Heart right ventricle (tissue), 16 donors: ENCODE measurements around the gene LRFN3. TPM values are rescaled to one million over a fixed set of nuclear protein-coding genes. Genes with fewer than 3 reads are reported as not detected.

Experiments used
- ATAC-seq, 8 donors: fragments of 200-7000 bp; cut with Tn5 transposase; one replicate each; pipeline ENCODE4 v1.9.1; 2020; ENCODE audit warnings: mild to moderate bottlenecking in 8 of 8, moderate library complexity in 8 of 8, moderate number of reproducible peaks in 1 of 8
- DNase-seq, 2 donors: peaks; one replicate each; pipeline ENCODE4 v3.0.0-alpha.2; 2020
- H3K27ac ChIP-seq, 10 donors: fragments of 200-600 bp; sonication (generic) in 2 of 10; one replicate each; pipeline versions ENCODE4 v1.5.0 to v1.8.0; 2020 to 2022; ENCODE audit warnings: mild to moderate bottlenecking in 3 of 10
- H3K27me3 ChIP-seq, 7 donors: fragments of 200-600 bp; one replicate each; pipeline ENCODE4 v1.8.0; 2021 to 2022; ENCODE audit warnings: mild to moderate bottlenecking in 2 of 7
- H3K36me3 ChIP-seq, 9 donors: fragments of 200-600 bp; sonication (generic) in 1 of 9; one replicate each; pipeline versions ENCODE4 v1.5.0 to v1.8.0; 2020 to 2022; ENCODE audit warnings: mild to moderate bottlenecking in 2 of 9
- H3K4me1 ChIP-seq, 9 donors: fragments of 200-600 bp; sonication (generic) in 1 of 9; one replicate each; pipeline versions ENCODE4 v1.5.0 to v1.8.0; 2020 to 2022; ENCODE audit warnings: mild to moderate bottlenecking in 4 of 9
- H3K4me3 ChIP-seq, 10 donors: fragments of 200-600 bp; sonication (generic) in 2 of 10; one replicate each; pipeline versions ENCODE4 v1.5.0 to v1.8.0; 2020 to 2022; ENCODE audit warnings: mild to moderate bottlenecking in 7 of 10, moderate library complexity in 2 of 10
- H3K9me3 ChIP-seq, 11 donors: fragments of 200-600 bp in 10 of 11; sonication (generic) in 2 of 11; one replicate each; pipeline versions ENCODE4 v1.5.0 to v1.8.0; 2013 to 2022; ENCODE audit warnings: mild to moderate bottlenecking in 2 of 11, control low read depth in 1 of 11, moderate library complexity in 1 of 11
- CTCF ChIP-seq, 9 donors: fragments of 200-600 bp; sonication (generic) in 2 of 9; IDR thresholded peaks; one replicate each; pipeline versions ENCODE4 v1.5.0 to v1.8.0; 2021 to 2022; ENCODE audit warnings: antibody characterized with exemption in 9 of 9, mild to moderate bottlenecking in 5 of 9, moderate library complexity in 1 of 9
- WGBS, 2 donors: extraction: QIAGEN DNeasy Blood & Tissue Kit; methylation state at CpG; one replicate each; pipeline ENCODE4 v1.1.7; 2013; ENCODE audit warnings: inconsistent platforms in 1 of 2; 5-methylcytosine and 5-hydroxymethylcytosine counted together
- intact Hi-C, 10 donors: fragments of 100-400 bp; cut with DNase I; formaldehyde crosslinking; loops; one replicate each; pipeline versions ENCODE4 v1.11.1 to v1.14.2; 2022
- polyA plus RNA-seq, 2 donors: library from polyadenylated mRNA; stranded (reverse); fragments of 200-250 nt; gene quantifications; one replicate each; pipeline ENCODE4 v1.2.3, GENCODE V29; 2013
- total RNA-seq, 10 donors: library from RNA; stranded (reverse); fragmentation: NEBNext Ultra II Directional in 3 of 10; extraction: Animal tissue kit (Norgen Biotek cat#: 25700) in 3 of 10; gene quantifications; one replicate each; pipeline versions ENCODE4 v1.2.1 to v1.2.4, GENCODE V29; 2021 to 2023
- donor health status: Arrhythmogenic right ventricular cardiomyopathy.
- donor health status: ischemic (EF 13 %, LVEDD 7.1; RV severe dilation, severe dysfunction).
- donor health status: healthy with polysubstance abuse.
- donor health status: DM: no; HTN: yes; CAD: no.
- donor health status: DM: no; HTN: no; CAD: no.
- donor health status: ischemic (EF 25% LVEDD 6.9; RV normal size, moderate dysfunction).
- donor health status: ischemic (EF 25% LVEDD 5.7; RV mildly dilated, moderate dysfunction).
- donor health status: healthy.
- donor health status: DM: yes; HTN: yes; CAD: no.
- donor health status: Ischemic cardiomyopathy.
- donor health status: ischemic (EF 35%, LVEDD 5.7; RV mildly dilated, moderate dysfunction).
- donor health status: nonischemic (EF 11% LVEDD 7.7; RV severe dilation, severe dysfunction).
- donor health status: DM: yes; HTN: yes; CAD: no.
- donor health status: PGD.
- donor health status: ischemic (EF 29% LVEDD 5.4; RV normal size, mild dysfunction).
- donor health status: nonischemic (EF 23%, LVEDD 6.1; RV moderate dilation, normal function).

The LRFN3 gene
- total and polyA plus RNA-seq, 12 donors: 3.4 to 9.6 (median 5.8) TPM

GRCh38 chr19:35939307-35940077 is 3.3 kb downstream of the LRFN3 start:
- Histone ChIP-seq H3K27me3 (peaks cover 0 to 21% (median 0%) of the 10 kb centered on the region in 7 donors), H3K9me3 (no peaks in the 10 kb centered on the region), H3K27ac (no peak overlapping the region), H3K4me1 (peaks cover 3 to 33% (median 23%) of the 10 kb centered on the region in 9 donors), H3K36me3 (peaks cover 0 to 45% (median 0%) of the 10 kb centered on the region in 9 donors), H3K4me3 (no peak overlapping the region)
- no peak for ATAC-seq
- WGBS, 2 donors: 95 to 96% methylated on average over 54 to 55 of the region's 55 CpGs
- intact Hi-C loops: loop anchor here in 5 of 10 donors (10.0 kb wide), 4 partner anchors 165 to 395 kb away; partner anchors contain the start of genes ARHGAP33 (in 2 of the 5), IGFLR1 (in 2 of the 5), LIN37 (in 2 of the 5) and PSENEN (in 2 of the 5)
- DNase-seq: no peak
- no peak for TF ChIP-seq CTCF (IDR thresholded peaks at IDR 0.05)

- Histone ChIP-seq H3K27me3 (peaks cover 0 to 21% (median 0%) of the 10 kb centered on the region in 7 donors), H3K27ac (no peak overlapping the region), H3K4me1 (peaks cover 3 to 30% (median 21%) of the 10 kb centered on the region in 9 donors), H3K36me3 (peaks cover 0 to 52% (median 0%) of the 10 kb centered on the region in 9 donors), H3K9me3 (no peaks in the 10 kb centered on the region), H3K4me3 (no peak overlapping the region)
- intact Hi-C loops: no loop called here
- TF ChIP-seq CTCF (IDR thresholded peaks at IDR 0.05): no peak
- WGBS, 2 donors: 95 to 96% methylated on average over 44 to 51 of the region's 51 CpGs
- no peak for DNase-seq
- ATAC-seq: peak in 1 of 8 donors; percentile 19
Measured at GRCh38 chr19:35940078-35940775, 4.1 kb downstream of the LRFN3 start.

- Histone ChIP-seq H3K4me1 (peaks cover 0 to 24% (median 15%) of the 10 kb centered on the region in 9 donors), H3K27me3 (peaks cover 0 to 15% (median 0%) of the 10 kb centered on the region in 7 donors), H3K4me3 (no peak overlapping the region), H3K27ac (no peak overlapping the region), H3K9me3 (no peaks in the 10 kb centered on the region), H3K36me3 (peaks cover 0 to 53% (median 0%) of the 10 kb centered on the region in 9 donors)
- TF ChIP-seq CTCF (IDR thresholded peaks at IDR 0.05): no peak
- intact Hi-C loops: no loop called here
- DNase-seq: no peak
- 47 to 62% methylated on average over 4 of the region's 4 CpGs for WGBS, 2 donors
- ATAC-seq: no peak
Measured at GRCh38 chr19:35940839-35941238, 4.7 kb downstream of the LRFN3 start.

- intact Hi-C loops: no loop called here
- no peak for DNase-seq
- TF ChIP-seq CTCF (IDR thresholded peaks at IDR 0.05): no peak
- H3K4me3 ChIP-seq: no peak overlapping the region
- ATAC-seq: no peak
- peaks cover 0 to 3% (median 0%) of the 10 kb centered on the region in 7 donors for H3K27me3 ChIP-seq
- H3K27ac ChIP-seq: no peak overlapping the region
- H3K36me3 ChIP-seq: peaks cover 0 to 53% (median 0%) of the 10 kb centered on the region in 9 donors
- peaks cover 0 to 15% (median 7%) of the 10 kb centered on the region in 9 donors for H3K4me1 ChIP-seq
- 95 to 98% methylated on average over 3 of the region's 3 CpGs for WGBS, 2 donors
- no peaks in the 10 kb centered on the region for H3K9me3 ChIP-seq
Measured at GRCh38 chr19:35942235-35942634, 6.1 kb downstream of the LRFN3 start.
